Measurements from ENCODE around the gene MIF4GD. TPM values are rescaled to one million over a fixed set of nuclear protein-coding genes. Genes with fewer than 3 reads are reported as not detected.
A peak's percentile ranks its signal among the peaks of the same experiment; 100 is the strongest.

MIF4GD gene
- total and polyA plus RNA-seq, 9 of the 15 experiments (the other 6 are each of a cell fraction or from before 2014, with no cell fraction given), result 11.8 to 63.8 (median 28.1) TPM

GRCh38 chr17:75271233-75271954, 363 bp upstream of the MIF4GD start (continued):
- TF ChIP-seq TAF15 (IDR thresholded peaks at IDR 0.05; ENCODE audit: low read depth, low read length) (no peak), TFAP4 (CRISPR knock-in tag; IDR thresholded peaks at IDR 0.05; ENCODE audit: borderline replicate concordance) (no peak), DEAF1 (CRISPR knock-in tag; IDR thresholded peaks at IDR 0.05) (no peak), E2F5 (CRISPR knock-in tag; IDR thresholded peaks at IDR 0.05) (0 out of 2 replicates have a peak, but pooled peaks have one; percentile 46), CTBP1 (IDR thresholded peaks at IDR 0.05; ENCODE audit: borderline replicate concordance) (peak; percentile 76), ZBTB26 (CRISPR knock-in tag; IDR thresholded peaks at IDR 0.05) (no peak), ZBTB9 (CRISPR knock-in tag; IDR thresholded peaks at IDR 0.05) (no peak), NFE2 (IDR thresholded peaks at IDR 0.05; ENCODE audit: low read depth) (no peak), KLF6 (CRISPR knock-in tag; IDR thresholded peaks at IDR 0.05; ENCODE audit: borderline replicate concordance) (no peak), TAL1 (IDR thresholded peaks at IDR 0.05) (no peak), USF2 (CRISPR knock-in tag; IDR thresholded peaks at IDR 0.05) (no peak), CTCFL (IDR thresholded peaks at IDR 0.05; ENCODE audit: borderline replicate concordance, insufficient read depth, low read depth, low read length, poor library complexity, severe bottlenecking) (peak; percentile 88), MCM2 (IDR thresholded peaks at IDR 0.05; ENCODE audit: low read depth) (no peak), MECOM (CRISPR knock-in tag; IDR thresholded peaks at IDR 0.05) (no peak), JUNB (CRISPR knock-in tag; conservative IDR thresholded peaks at IDR 0.05) (no peak), OTX1 (CRISPR knock-in tag; IDR thresholded peaks at IDR 0.05) (no peak), ZNF23 (CRISPR knock-in tag; IDR thresholded peaks at IDR 0.05) (no peak)

All from K562 (cell line).